Heart left ventricle (tissue), 16 donors: ENCODE measurements around the gene PCDHB8. TPM values are rescaled to one million over a fixed set of nuclear protein-coding genes. Genes with fewer than 3 reads are reported as not detected.
"Not testable (repeated sequence)": the region's sequence is repeated elsewhere in the genome, so short reads cannot be mapped to it uniquely, and the experiment has no call there.

Experiments used
- ATAC-seq, 4 donors: fragments of 200-7000 bp; cut with Tn5 transposase; one replicate each; pipeline ENCODE4 v1.9.1; 2020 to 2022; ENCODE audit warnings: moderate library complexity in 4 of 4, mild to moderate bottlenecking in 3 of 4, moderate number of reproducible peaks in 1 of 4
- DNase-seq, 5 donors: peaks; one replicate each; pipeline ENCODE4 v3.0.0-alpha.2; 2020
- H3K27ac ChIP-seq, 12 donors: fragments of 200-600 bp; sonication (generic) in 4 of 12; one replicate each; pipeline versions ENCODE4 v1.5.0 to v1.8.0; 2016 to 2022; ENCODE audit warnings: mild to moderate bottlenecking in 2 of 12
- H3K27me3 ChIP-seq, 9 donors: fragments of 200-600 bp; sonication (generic) in 2 of 9; one replicate each; pipeline versions ENCODE4 v1.5.1 to v1.8.0; 2016 to 2022; ENCODE audit warnings: mild to moderate bottlenecking in 3 of 9
- H3K36me3 ChIP-seq, 9 donors: fragments of 200-600 bp; sonication (generic) in 2 of 9; one replicate each; pipeline versions ENCODE4 v1.5.0 to v1.8.0; 2018 to 2022; ENCODE audit warnings: mild to moderate bottlenecking in 2 of 9
- H3K4me1 ChIP-seq, 12 donors: fragments of 200-600 bp; sonication (generic) in 4 of 12; one replicate each; pipeline versions ENCODE4 v1.5.0 to v1.8.0; 2016 to 2022; ENCODE audit warnings: mild to moderate bottlenecking in 3 of 12
- H3K4me3 ChIP-seq, 12 donors: fragments of 200-600 bp; sonication (generic) in 4 of 12; one replicate each; pipeline versions ENCODE4 v1.5.0 to v1.8.0; 2017 to 2022; ENCODE audit warnings: mild to moderate bottlenecking in 9 of 12, moderate library complexity in 4 of 12
- H3K9me3 ChIP-seq, 12 donors: fragments of 200-600 bp; sonication (generic) in 4 of 12; one replicate each; pipeline versions ENCODE4 v1.5.0 to v1.8.0; 2016 to 2022; ENCODE audit warnings: mild to moderate bottlenecking in 1 of 12
- CTCF ChIP-seq, 12 donors: fragments of 200-600 bp; sonication (generic) in 4 of 12; IDR thresholded peaks; one replicate each; pipeline versions ENCODE4 v1.5.0 to v1.8.0; 2018 to 2022; ENCODE audit warnings: antibody characterized with exemption in 12 of 12, mild to moderate bottlenecking in 5 of 12
- POLR2A ChIP-seq, 2 donors: fragments of 450-650 bp; IDR thresholded peaks; one replicate each; pipeline ENCODE4 v1.6.1; 2017; ENCODE audit warnings: antibody characterized with exemption in 2 of 2, mild to moderate bottlenecking in 2 of 2, moderate library complexity in 2 of 2
- WGBS, 4 donors: extraction: QIAGEN DNeasy Blood & Tissue Kit in 2 of 4; methylation state at CpG; one replicate each; pipeline versions ENCODE4 v1.1.5 to v1.1.7; 2013 to 2018; 5-methylcytosine and 5-hydroxymethylcytosine counted together
- intact Hi-C, 10 donors: fragments of 100-400 bp; cut with DNase I; formaldehyde crosslinking; loops; one replicate each; pipeline versions ENCODE4 v1.11.1 to v1.14.2; 2022
- polyA plus RNA-seq, 2 donors: library from polyadenylated mRNA; stranded (reverse); fragments of 200-250 nt; gene quantifications; one replicate each; pipeline ENCODE4 v1.2.3, GENCODE V29; 2013
- total RNA-seq, 9 donors: library from RNA; depleted of rRNA in 2 of 9; stranded (reverse); fragments of >200 nt in 2 of 9; fragmentation: NEBNext Ultra II Directional in 3 of 9; extraction: Animal tissue kit (Norgen Biotek cat#: 25700) in 3 of 9; gene quantifications; one replicate each; pipeline versions ENCODE4 v1.1.0 to v1.2.4, GENCODE V29; 2016 to 2023
- donor health status: ischemic (EF 13 %, LVEDD 7.1; RV severe dilation, severe dysfunction).
- donor health status: healthy with polysubstance abuse.
- donor health status: DM: no; HTN: yes; CAD: no.
- donor health status: DM: no; HTN: no; CAD: no.
- donor health status: ischemic (EF 25% LVEDD 6.9; RV normal size, moderate dysfunction).
- donor health status: ischemic (EF 25% LVEDD 5.7; RV mildly dilated, moderate dysfunction).
- donor health status: healthy.
- donor health status: DM: yes; HTN: yes; CAD: no.
- donor health status: ischemic (EF 35%, LVEDD 5.7; RV mildly dilated, moderate dysfunction).
- donor health status: nonischemic (EF 11% LVEDD 7.7; RV severe dilation, severe dysfunction).
- donor health status: DM: yes; HTN: yes; CAD: no.
- donor health status: PGD.
- donor health status: ischemic (EF 29% LVEDD 5.4; RV normal size, mild dysfunction).
- donor health status: nonischemic (EF 23%, LVEDD 6.1; RV moderate dilation, normal function).

The PCDHB8 gene
- total and polyA plus RNA-seq, 11 donors = 0.23 to 3.8 (median 1.4) TPM

GRCh38 chr5:141213656-141214339 is 36.2 kb downstream of the PCDHB8 start, which contains the start of gene PCDHB13:
PCDHB13 (plus strand) TSS chr5:141213919; CDS start chr5:141214124, 205 bp downstream.
- peak in 10 of 12 donors; percentile 16 to 62 (median 48) for TF ChIP-seq CTCF (IDR thresholded peaks at IDR 0.05)
- ATAC-seq (peak; percentile 80 to 93 (median 83)), DNase-seq (peak in 4 of 5 donors; percentile 29 to 77 (median 64))
- not testable (repeated sequence) for H3K27me3 ChIP-seq, H3K27ac ChIP-seq, H3K36me3 ChIP-seq, H3K4me1 ChIP-seq
- peak within 1 kb of the TSS in 10 of 12 donors; percentile 18 to 49 (median 37) for H3K4me3 ChIP-seq
- 5 to 11% (median 6%) methylated on average over 9 to 15 of the region's 18 CpGs for WGBS, 4 donors
- intact Hi-C loops = loop anchor here in 2 of 10 donors (5.0 to 10.0 kb wide), 2 partner anchors 351 to 354 kb away; no protein-coding TSS in a partner anchor
- peaks cover 0 to 91% (median 48%) of the 10 kb centered on the region in 12 donors for H3K9me3 ChIP-seq

- H3K36me3 ChIP-seq, H3K4me1 ChIP-seq, DNase-seq, H3K27ac ChIP-seq, H3K27me3 ChIP-seq: not testable (repeated sequence)
- Histone ChIP-seq H3K4me3 (peak overlapping the region in 3 of 12 donors; percentile 10 to 28 (median 27)), H3K9me3 (peaks cover 0 to 91% (median 50%) of the 10 kb centered on the region in 12 donors)
- 47 to 61% (median 57%) methylated on average over 10 to 12 of the region's 12 CpGs for WGBS, 4 donors
- peak in 1 of 4 donors; percentile 31 for ATAC-seq
- intact Hi-C loops = loop anchor here in 2 of 10 donors (5.0 to 10.0 kb wide), 2 partner anchors 350 to 353 kb away; no protein-coding TSS in a partner anchor
Observed at GRCh38 chr5:141214583-141214982, 37.0 kb downstream of the PCDHB8 start.

- intact Hi-C loops = loop anchor here in 1 of 10 donors (10.0 kb wide), 1 partner anchor 349 kb away; no protein-coding TSS in a partner anchor
Observed at GRCh38 chr5:141215504-141215903, 37.9 kb downstream of the PCDHB8 start.

GRCh38 chr5:141216035-141216434 is 38.4 kb downstream of the PCDHB8 start:
- H3K36me3 ChIP-seq, DNase-seq, ATAC-seq, H3K27ac ChIP-seq, H3K4me1 ChIP-seq, H3K4me3 ChIP-seq, H3K27me3 ChIP-seq: not testable (repeated sequence)
- intact Hi-C loops = loop anchor here in 1 of 10 donors (10.0 kb wide), 1 partner anchor 349 kb away; no protein-coding TSS in a partner anchor
- peaks cover 0 to 92% (median 56%) of the 10 kb centered on the region in 12 donors for H3K9me3 ChIP-seq
- 32 to 47% (median 36%) methylated on average over 3 to 21 of the region's 26 CpGs for WGBS, 4 donors

More at GRCh38 chr5:141215504-141215903, 37.9 kb downstream of the PCDHB8 start:
- not testable (repeated sequence) for H3K4me3 ChIP-seq, H3K27ac ChIP-seq, DNase-seq, H3K4me1 ChIP-seq, ATAC-seq, H3K27me3 ChIP-seq, H3K36me3 ChIP-seq
- 20 to 51% (median 36%) methylated on average over 11 to 35 of the region's 40 CpGs for WGBS, 4 donors
- H3K9me3 ChIP-seq = peaks cover 0 to 91% (median 53%) of the 10 kb centered on the region in 12 donors

- Histone ChIP-seq H3K27me3 (no peaks in the 10 kb centered on the region), H3K4me3 (peak within 1 kb of the TSS in 10 of 12 donors; percentile 15 to 43 (median 30)), H3K9me3 (peaks cover 0 to 99% (median 71%) of the 10 kb centered on the region in 12 donors), H3K4me1 (no peaks in the 10 kb centered on the region), H3K36me3 (peaks cover 0 to 4% (median 0%) of the 10 kb centered on the region in 9 donors), H3K27ac (no peak within 1 kb of the TSS)
- no peak for DNase-seq
- peak in 2 of 4 donors; percentile 43 to 57 for ATAC-seq
- intact Hi-C loops = loop anchor here in 3 of 10 donors (5.0 to 10.0 kb wide), 2 partner anchors 112 to 339 kb away; partner anchors contain the start of genes PCDHGA1 (in 1 of the 3) and PCDHGA2 (in 1 of the 3)
- peak in 6 of 12 donors; percentile 17 to 41 (median 30) for TF ChIP-seq CTCF (IDR thresholded peaks at IDR 0.05)
- TF ChIP-seq POLR2A (IDR thresholded peaks at IDR 0.05) = no peak
- WGBS, 4 donors = 24 to 36% (median 31%) methylated on average over 15 of the region's 15 CpGs
Observed at GRCh38 chr5:141223112-141223783, 45.7 kb downstream of the PCDHB8 start, which contains the start of gene PCDHB14. PCDHB14 (plus strand) TSS chr5:141223343; CDS start chr5:141223506, 163 bp downstream.

GRCh38 chr5:141224844-141225243 is 47.3 kb downstream of the PCDHB8 start:
- peaks cover 0 to 96% (median 61%) of the 10 kb centered on the region in 12 donors for H3K9me3 ChIP-seq
- not testable (repeated sequence) for H3K27ac ChIP-seq, H3K27me3 ChIP-seq, H3K4me1 ChIP-seq, ATAC-seq, DNase-seq, H3K36me3 ChIP-seq, H3K4me3 ChIP-seq
- 18 to 20% (median 19%) methylated on average over 5 to 35 of the region's 40 CpGs for WGBS, 4 donors
- intact Hi-C loops = loop anchor here in 3 of 10 donors (5.0 to 10.0 kb wide), 2 partner anchors 110 to 337 kb away; partner anchors contain the start of genes PCDHGA1 (in 1 of the 3) and PCDHGA2 (in 1 of the 3)

GRCh38 chr5:141225421-141225820 is 47.8 kb downstream of the PCDHB8 start:
- not testable (repeated sequence) for H3K4me3 ChIP-seq, H3K27me3 ChIP-seq, H3K36me3 ChIP-seq, DNase-seq, ATAC-seq, H3K4me1 ChIP-seq, H3K27ac ChIP-seq
- intact Hi-C loops = loop anchor here in 1 of 10 donors (10.0 kb wide), 1 partner anchor 109 kb away; the partner anchor contains the start of genes PCDHGA1 and PCDHGA2
- peaks cover 0 to 97% (median 61%) of the 10 kb centered on the region in 12 donors for H3K9me3 ChIP-seq
- 26 to 39% (median 30%) methylated on average over 15 to 30 of the region's 30 CpGs for WGBS, 4 donors
